HL-60/S4 (cell line): ENCODE data around the gene DDX27.

Experiments
- in situ Hi-C: fragments of 300-500 bp; cut with MboI; formaldehyde crosslinking; loops from 2 replicates; pipeline ENCODE4 v1.14.3; 2022; ENCODE audit warnings: low sequenced_read_pairs

The DDX27 gene

DNA sequence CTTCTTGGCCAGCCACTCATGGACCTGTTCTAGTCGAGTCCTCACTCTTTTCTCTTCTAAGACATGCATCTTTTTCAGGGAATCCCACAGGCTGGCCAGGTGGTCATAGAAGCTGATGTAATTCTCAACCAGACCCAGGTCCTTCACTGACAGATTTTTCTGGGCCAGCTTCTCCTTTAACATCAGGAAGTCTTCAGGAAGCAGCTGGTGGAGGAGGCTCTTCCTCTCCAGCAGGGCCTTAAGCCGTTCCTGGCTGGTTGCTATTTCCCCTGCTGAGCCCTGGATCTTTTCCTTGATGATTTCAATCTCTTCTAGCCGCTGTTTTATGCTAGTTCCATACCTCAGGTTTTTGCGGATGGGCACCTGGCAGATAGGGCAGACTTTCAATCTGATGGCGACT, 28.6 kb downstream of the DDX27 start:
- in situ Hi-C loops: no loop called here

DNA sequence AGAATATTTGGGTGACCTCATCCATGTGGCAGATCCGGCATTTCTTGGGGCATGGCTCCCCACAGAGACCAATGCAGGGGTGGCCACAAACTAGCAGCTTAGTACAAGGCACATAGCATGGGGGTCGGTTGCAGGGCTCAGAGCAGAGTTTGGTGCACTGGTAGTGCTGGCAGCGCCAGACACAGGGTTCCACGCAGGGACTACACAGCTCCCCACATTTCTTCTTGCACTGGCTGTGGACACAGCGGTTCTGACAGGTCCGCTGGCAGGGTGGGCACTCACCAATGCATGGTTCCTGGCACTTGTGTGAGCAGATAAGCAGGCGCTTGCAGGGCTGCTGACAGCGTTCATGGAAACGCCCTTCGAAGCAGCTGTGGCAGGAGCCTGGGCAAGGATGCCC, 29.1 kb downstream of the DDX27 start:
- in situ Hi-C loops: no loop called here

DNA sequence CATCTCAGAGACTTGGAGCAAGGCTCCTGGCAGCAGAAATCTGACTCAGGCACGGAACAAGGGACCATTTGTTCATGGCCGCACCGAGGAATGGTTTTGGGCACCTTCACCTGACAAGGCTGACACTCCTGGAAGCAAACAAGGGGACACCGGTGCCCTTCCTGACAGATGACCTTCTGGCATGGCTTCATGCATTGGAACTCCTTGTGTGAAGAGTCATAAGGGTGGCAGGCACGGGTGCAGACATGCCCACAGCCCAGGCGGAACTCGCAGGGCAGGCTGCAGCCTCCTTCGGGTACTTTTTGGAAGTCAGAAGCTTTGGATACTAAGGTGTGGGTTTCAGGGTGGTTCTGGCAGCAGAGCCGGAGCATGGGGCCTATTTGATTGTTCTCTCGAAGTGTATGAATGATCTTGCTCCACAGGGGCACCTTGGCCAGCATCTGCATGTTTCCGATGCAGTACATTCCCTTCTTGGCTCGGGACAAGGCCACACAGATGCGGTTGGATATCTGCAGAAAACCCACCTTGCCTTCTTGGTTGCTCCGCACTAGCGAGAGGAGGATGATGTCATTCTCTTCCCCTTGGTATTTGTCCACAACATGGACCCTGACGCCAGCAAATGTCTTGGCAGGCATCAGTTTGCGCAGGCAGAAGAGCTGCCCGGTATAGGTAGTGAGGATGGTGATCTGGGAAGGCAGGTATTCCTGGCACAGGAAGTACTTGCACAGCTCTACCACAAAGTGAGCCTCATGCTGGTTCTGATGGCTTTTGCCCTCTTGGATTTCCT, 29.9 kb downstream of the DDX27 start:
- in situ Hi-C loops: no loop called here

DNA sequence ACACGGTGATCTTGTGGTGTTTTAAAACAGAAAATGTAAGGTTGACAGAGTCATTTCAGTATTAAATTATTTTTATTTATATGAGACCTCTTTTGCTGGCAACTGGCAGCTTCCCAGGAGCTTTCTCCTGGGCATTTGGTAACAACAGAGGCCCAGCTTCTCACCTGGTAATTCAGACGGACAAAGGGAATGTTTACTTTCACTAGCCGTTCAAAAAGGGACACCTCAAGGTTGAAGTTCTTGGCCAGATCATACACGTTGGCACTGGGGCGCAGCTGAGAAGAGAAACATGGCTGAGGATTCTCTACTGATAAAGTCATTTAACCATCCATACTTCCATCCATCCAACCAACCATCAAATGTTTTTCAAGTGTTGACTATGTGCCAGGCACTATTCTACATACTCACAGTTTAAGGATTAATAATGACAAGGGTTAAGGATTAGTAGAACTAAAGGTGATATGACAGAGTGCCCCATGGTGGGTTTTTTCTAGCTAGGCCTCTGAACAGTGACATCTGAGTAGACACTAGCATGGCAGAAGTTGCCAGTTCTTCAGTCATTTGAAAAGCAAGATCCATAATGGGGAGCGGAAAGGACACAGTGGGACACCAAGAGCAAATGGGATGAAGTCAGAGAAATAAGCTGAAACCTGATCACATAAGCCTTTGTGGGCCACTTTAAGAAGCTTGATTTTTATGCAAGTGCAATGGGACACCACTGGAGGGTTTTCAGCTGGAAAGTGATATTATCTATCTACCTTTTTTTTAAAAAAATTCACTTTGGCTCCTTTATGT, 33.5 kb downstream of the DDX27 start:
- in situ Hi-C loops: no loop called here

DNA sequence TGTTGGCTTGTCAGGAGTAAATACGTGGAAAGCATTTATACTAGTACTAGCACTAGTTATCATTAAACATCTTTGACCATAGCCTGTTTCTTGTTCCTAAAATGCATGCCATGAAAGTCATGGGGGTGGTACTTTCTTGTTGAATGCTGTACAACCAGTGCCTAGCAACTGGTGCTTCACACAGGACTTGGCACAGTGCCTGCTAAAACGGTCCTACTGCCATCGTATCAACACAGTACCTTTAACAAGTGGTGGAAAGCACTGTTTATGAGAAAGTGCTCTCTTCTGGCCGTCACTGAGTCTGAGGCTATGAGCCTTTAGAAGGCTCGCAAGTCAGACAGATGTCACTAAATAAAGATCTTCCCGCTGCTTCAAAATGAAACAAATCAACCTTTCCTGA, 37.0 kb downstream of the DDX27 start:
- in situ Hi-C loops: no loop called here

DNA sequence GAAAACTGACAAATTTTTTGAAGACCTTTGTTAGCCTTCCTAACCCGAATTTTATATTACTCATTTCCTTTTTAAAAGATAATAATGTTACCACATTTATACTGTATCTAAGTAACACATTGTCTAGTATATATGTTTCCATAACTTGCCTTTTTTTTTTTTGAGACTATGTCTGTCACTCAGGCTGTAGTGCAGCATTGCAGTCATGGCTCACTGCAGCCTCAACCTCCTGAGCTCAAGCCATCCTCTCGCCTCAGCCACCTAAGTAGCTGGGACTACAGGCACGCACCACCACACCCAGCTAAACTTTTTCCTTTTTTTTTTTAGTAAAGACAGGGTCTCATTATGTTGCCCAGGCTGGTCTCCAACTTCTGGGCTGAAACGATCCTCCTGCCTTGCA, 40.1 kb downstream of the DDX27 start:
- in situ Hi-C loops: no loop called here

DNA sequence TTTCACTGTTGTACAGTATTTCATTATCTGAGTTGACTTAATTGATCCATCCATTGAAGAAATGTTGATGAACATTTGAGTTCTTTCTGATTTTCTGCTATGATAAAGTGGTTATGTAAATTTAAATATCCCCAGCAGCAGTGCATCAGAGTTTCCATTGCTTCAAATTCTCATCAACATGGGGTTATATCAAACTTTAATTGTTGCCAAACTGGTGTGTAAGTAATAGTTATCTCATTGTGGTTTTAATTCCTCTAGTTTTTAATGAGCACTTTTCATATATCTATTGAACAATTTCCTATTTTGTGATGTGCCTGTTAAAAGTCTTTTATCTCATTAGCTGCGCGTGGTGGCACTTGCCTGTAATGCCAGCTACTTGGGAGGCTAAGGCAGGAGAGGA, 40.6 kb downstream of the DDX27 start:
- in situ Hi-C loops: no loop called here

DNA sequence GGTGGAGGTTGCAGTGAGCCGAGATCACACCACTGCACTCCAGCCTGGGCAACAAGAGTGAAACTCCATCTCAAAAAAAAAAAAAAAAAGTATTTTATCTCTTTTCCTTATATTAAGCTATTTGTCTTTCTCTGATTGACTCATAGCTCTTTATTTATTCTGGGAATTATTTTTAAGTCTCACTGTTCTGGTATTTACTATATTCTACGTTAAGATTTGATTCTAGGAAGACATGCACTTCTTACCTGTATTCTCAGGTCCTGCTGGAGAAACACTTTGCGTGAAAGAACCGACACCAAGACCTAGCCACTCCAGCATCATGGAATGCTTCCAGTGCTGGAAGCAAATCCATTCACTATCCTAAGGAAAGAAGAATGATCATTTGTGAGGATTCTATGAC, 41.0 kb downstream of the DDX27 start:
- in situ Hi-C loops: no loop called here

DNA sequence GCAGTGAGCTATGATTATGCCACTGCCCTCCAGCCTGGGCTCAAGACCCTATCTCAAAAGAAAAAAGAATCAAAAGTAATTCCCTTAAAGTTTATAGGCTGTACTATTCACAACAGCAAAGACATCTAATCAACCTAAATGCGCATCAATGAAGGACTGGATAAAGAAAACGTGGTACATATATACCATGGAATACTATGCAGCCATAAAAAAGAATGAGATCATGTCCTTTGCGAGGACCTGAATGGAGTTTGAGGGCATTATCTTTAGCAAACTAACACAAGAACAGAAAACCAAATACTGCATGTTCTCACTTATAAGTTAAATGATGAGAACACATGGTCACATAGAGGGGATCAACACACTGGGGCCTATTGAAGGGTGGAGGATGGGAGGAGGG, 42.0 kb downstream of the DDX27 start:
- in situ Hi-C loops: no loop called here

DNA sequence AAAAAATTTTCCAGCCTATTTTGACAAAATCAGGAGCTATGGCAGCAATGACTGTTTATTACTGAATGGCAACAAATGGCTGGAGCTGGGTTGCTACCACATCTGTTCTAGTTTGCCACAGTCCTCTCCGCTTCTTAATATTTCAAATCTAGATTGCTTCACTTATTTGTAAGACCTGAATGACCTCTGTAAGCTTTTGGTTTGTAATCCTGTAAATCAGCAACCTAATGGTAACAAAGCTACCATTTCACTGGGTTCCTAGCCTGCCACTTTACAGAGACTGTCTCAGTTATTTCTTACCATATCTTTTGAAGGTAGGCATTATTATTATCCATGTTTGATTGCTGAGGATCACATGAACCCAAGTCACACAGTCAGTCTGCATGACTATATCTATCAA, 43.2 kb downstream of the DDX27 start:
- in situ Hi-C loops: no loop called here

DNA sequence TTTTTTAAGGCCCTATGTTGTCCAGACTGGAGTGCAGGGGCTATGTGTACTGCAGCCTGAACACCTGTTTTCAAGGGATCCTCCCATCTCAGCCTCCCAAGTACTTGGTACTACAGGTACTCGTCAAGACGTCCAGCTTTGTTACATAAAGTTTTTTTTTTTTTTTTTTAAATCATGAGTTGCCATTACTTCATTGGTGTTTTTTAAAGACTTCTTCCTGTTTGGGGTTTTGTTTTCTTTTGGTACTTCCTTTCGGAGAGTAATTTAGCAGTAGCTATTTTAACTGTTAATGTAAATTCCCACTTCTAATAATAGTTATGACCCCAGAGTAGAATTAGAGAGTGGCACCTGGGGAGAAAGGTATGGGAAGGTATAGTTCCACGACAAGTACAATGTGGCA, 48.1 kb downstream of the DDX27 start:
- in situ Hi-C loops: no loop called here

DNA sequence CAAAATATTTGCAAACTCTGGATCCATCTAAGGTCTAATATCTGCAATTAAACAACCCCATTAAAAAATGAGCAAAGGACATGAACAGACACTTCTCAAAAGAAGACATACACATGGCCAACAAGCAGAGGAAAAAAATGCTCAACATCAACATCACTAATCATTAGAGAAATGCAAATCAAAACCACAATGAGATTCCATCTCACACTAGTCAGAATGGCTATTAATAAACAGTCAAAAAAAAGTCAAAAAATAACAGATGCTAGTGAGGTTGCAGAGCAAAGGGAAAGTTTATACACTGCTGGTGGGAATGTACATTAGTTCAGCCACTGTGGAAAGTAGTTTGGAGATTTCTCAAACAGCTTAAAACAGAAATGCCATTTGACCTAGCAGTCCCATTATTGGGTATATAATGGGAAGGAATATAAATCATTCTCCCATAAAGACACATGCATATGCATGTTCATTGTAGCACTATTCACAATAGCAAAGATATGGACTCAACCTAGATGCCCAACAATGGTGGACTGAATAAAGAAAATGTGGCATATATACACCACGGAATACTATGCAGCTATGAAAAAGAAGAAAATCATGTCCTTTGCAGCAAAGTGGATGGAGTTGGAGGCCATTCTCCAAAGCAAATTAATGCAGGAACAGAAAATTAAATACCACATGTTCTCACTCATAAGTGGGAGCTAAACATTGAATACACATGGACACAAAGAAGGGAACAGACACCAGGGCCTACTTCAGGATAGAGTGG, 49.6 kb downstream of the DDX27 start:
- in situ Hi-C loops: no loop called here

DNA sequence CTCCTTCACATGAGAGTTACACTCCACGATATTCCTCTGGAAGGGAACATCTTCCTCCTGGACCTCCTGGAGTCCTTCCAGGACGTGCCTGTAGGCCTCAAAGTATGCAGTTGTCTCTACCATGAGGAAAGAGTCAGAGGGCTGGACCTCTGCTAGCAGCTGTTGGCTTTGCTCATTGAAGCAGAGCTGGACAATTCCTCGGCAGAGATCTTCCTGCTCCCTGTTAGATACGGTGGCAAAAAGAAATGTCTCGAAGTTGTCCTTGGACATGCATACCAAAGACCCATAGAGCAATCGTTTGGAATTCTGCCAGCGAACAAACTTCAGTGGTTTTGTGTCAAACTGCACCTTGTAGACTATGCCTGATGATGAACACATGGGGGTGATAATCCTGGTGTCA, 51.0 kb downstream of the DDX27 start:
- in situ Hi-C loops: no loop called here

DNA sequence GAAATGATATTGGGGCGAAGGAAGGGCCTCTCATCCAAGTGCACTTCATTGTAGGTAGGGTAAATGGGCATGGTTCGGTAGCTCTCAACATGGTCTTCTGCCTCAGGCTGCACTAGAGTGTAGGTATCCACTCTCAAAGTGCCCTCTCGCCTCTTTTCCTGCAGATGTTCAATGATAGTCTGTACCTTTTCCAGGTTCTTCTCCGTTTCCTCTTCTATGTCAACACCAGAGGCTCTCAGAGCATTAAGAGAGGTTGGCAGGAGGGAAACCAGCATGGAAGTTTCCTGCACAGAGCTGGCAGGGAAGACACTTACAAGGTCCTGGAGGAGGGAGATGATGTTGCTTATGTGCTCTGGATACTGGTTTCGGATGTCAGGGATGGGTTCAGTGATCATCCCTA, 51.5 kb downstream of the DDX27 start:
- in situ Hi-C loops: no loop called here

DNA sequence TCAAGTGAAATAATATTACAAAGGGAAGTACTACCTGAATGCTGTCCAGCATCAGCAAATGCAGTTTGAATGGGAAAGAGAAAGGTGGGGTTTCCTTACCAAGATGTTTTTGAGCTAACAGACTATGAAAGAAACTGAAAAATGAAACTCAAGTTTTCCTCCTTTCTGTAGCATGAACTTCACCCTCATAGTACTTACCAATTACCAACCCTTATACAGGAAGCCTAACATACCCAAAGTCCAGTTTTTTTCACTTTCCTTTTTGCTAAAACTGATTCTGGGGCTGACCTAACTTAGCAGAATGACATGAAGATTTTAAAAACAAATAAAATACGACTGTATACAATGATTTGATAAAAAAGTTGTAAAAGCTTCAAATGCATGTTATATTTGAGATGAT, 53.4 kb downstream of the DDX27 start:
- in situ Hi-C loops: no loop called here

DNA sequence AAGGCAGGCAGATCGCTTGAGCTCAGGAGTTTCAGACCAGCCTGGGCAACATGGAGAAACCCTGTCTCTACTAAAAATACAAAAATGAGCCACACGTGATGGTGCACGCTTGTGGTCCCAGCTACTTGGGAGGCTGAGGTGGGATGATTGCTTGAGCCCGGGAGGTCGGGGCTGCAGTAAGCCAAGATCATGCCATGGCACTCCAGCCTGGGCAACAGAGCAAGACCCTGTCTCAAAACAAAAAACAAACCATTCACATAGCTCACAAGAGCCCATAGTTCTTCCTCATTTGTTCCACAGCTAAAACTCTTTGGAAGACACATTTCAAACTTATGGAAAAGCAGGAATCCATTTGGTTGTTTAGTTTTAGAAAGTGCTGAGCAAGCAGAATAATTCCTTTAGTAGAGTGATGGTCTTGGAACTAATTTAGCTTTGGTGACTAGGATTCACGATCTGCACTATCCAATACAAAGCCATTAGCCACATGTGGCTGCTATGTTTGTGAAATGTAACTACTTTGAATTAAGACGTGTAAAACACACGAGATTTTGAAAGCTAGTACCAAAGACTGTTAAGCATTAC, 54.6 kb downstream of the DDX27 start:
- in situ Hi-C loops: no loop called here

DNA sequence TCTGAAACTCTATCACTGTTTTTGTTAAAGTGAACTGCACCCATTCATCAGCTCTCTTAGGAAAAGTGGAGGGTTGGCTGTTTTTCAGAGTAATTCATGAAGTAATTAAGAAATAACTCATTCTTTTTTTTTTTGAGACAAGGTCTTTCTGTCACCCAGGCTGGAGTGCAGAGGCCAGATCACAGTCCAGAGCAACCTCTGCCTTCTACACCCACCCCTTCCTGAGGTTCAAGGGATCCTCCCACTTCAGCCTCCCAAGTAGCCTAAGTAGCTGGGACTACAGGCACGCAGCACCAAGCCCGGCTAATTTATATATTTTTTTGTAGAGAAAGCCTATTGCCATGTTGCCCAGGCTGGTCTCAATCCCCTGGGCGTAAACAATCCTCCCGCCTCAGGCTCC, 56.0 kb downstream of the DDX27 start:
- in situ Hi-C loops: no loop called here

DNA sequence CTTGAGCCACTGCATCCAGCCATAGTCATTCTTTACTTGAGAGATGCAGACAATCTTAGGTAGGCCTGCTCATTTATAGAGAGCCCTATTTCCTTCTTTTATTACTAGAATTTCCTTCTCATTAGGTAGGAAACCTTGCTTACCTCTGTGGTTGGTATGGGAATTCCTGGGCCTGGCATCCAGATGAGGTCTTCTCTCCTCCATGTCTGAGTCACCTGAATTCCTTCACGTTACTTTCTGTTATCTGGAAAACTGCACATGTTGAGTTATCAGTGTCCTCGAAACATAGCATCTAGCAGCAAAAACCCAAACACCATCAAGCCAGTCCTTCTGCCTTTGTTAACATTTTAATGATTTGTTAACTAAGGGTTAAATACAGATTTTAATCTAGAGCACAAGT, 56.4 kb downstream of the DDX27 start:
- in situ Hi-C loops: no loop called here

DNA sequence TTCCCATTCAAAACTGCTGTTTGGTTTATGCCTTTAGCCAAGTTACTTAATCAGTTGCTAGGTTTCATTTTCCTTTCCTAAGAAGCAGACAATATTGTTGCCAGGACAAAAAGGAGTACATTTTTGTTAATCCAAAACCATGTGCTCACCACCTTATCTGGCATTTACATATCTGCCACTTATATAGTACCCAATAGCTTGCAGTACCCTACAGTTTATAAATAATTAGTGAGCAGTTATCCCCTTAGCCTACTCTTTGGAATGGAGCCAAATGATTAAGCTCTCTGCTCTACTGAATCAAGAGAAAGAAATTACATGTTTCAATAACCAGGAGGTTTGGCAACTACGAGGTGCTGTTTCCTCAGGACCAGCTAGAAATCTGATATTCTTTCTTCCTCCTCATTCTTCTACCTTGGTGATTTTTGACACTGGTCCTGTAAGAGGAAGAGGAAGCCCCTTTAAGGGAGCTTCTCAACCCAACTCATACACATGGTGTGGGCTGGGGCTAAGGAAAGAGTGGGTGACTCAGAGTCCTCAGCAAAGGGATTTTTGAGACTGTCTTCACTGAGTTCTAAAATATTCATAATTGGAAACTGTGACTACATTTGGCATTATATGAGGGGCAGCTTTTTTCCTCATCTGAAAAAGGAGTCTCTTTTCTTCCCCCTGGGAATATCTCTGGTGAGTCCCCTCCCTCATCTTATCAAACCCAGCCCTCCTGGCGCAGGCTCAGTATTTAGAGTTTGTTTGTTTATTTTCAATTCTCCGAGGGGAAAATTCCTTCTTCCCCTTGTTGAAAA, 57.1 kb downstream of the DDX27 start:
- in situ Hi-C loops: no loop called here

DNA sequence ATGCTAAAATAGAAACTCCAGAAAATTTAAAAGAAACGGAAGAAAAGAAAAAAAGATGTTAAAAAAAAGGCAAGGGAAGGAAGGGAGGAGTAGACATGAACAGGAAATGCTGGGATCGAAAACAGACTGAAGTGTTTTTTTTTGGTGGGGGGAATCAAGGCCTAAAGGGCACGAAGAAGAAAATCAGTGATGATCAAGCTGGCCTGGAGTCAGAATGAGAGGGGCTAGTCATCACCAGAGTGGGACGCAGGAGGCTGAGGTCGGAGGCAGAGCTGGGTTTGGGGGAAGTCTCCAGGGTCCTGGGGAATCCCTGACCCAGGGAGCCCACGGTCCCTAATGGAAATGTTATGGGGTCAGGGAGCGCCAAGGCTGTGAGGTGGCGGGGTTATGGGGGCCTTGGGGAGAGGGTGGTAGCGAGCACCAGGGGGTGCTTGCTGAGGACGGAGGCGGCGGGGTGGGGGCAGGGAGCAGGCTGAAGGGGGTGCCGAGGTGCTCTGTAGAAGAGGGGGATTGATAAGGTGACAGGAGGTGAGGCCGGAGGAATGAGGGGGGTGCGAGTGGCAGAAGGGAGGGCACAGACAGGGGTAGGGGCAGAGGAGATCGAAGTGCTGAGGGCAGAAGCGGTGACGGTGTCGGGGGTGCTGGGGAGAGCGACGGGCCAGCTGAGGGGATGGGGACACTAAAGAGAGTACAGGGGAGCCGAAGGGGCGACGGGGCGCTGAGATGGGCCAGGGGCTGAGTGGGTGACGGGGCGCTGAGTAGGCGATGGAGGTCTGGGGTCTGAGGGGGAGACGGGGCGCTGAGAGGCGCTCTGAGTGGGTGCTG, 58.0 kb downstream of the DDX27 start:
- in situ Hi-C loops: no loop called here
